Nephron progenitor cell (in vitro differentiated cells): ENCODE measurements around the gene ASS1.

Experiments
- DNase-seq: peaks from one replicate; pipeline ENCODE4 v3.0.0; 2021
- H3K27ac Mint-ChIP-seq: 2 replicates; pipeline ENCODE4 v1.8.0; 2021; ENCODE audit warnings: mild to moderate bottlenecking, moderate library complexity, mixed read lengths
- H3K27me3 Mint-ChIP-seq: 2 replicates; pipeline ENCODE4 v1.8.0; 2021; ENCODE audit warnings: mild to moderate bottlenecking, low read depth, mixed read lengths; ENCODE audit not compliant: poor library complexity
- H3K36me3 Mint-ChIP-seq: 2 replicates; pipeline ENCODE4 v1.8.0; 2021; ENCODE audit warnings: low read depth, mixed read lengths
- H3K4me1 Mint-ChIP-seq: 2 replicates; pipeline ENCODE4 v1.8.0; 2021; ENCODE audit warnings: mixed read lengths
- H3K4me3 Mint-ChIP-seq: 2 replicates; pipeline ENCODE4 v1.8.0; 2021; ENCODE audit warnings: mild to moderate bottlenecking, moderate library complexity, mixed read lengths
- H3K9me3 Mint-ChIP-seq: 2 replicates; pipeline ENCODE4 v1.8.0; 2021; ENCODE audit warnings: mild to moderate bottlenecking, moderate library complexity, mixed read lengths
- CTCF ChIP-seq: fragments of 200-600 bp; sonication (generic); IDR thresholded peaks from 2 replicates; pipeline ENCODE4 v1.5.0; 2021; ENCODE audit warnings: antibody characterized with exemption

The ASS1 gene

GRCh38 chr9:130467316-130467715 is 22.6 kb downstream of the ASS1 start:
- H3K27me3 Mint-ChIP-seq = peaks cover 46% of the 10 kb centered on the region
- H3K36me3 Mint-ChIP-seq = no peaks in the 10 kb centered on the region
- H3K4me3 Mint-ChIP-seq = peak overlapping the region; percentile 68
- DNase-seq = peak; percentile 36
- H3K4me1 Mint-ChIP-seq = peaks cover 48% of the 10 kb centered on the region
- no peak overlapping the region for H3K27ac Mint-ChIP-seq
- H3K9me3 Mint-ChIP-seq = no peaks in the 10 kb centered on the region
- no peak for TF ChIP-seq CTCF

- H3K4me1 Mint-ChIP-seq = peaks cover 56% of the 10 kb centered on the region
- no peaks in the 10 kb centered on the region for H3K36me3 Mint-ChIP-seq
- H3K27ac Mint-ChIP-seq = no peak overlapping the region
- no peak for DNase-seq
- no peak overlapping the region for H3K4me3 Mint-ChIP-seq
- no peaks in the 10 kb centered on the region for H3K9me3 Mint-ChIP-seq
- TF ChIP-seq CTCF = no peak
- H3K27me3 Mint-ChIP-seq = peaks cover 50% of the 10 kb centered on the region
These were observed 23.8 kb downstream of the ASS1 start for GRCh38 chr9:130468566-130468965.

- no peak overlapping the region for H3K27ac Mint-ChIP-seq
- DNase-seq = no peak
- peaks cover 52% of the 10 kb centered on the region for H3K27me3 Mint-ChIP-seq
These were observed 25.5 kb downstream of the ASS1 start for GRCh38 chr9:130470269-130470668.

GRCh38 chr9:130470950-130471349 is 26.2 kb downstream of the ASS1 start:
- Mint-ChIP-seq H3K4me3 (no peak overlapping the region), H3K4me1 (peaks cover 58% of the 10 kb centered on the region), H3K27me3 (peaks cover 55% of the 10 kb centered on the region), H3K9me3 (no peaks in the 10 kb centered on the region), H3K27ac (no peak overlapping the region), H3K36me3 (no peaks in the 10 kb centered on the region)
- DNase-seq = no peak
- TF ChIP-seq CTCF = no peak

More at GRCh38 chr9:130470269-130470668, 25.5 kb downstream of the ASS1 start:
- Mint-ChIP-seq H3K4me1 (peaks cover 62% of the 10 kb centered on the region), H3K4me3 (no peak overlapping the region), H3K9me3 (no peaks in the 10 kb centered on the region), H3K36me3 (no peaks in the 10 kb centered on the region)
- no peak for TF ChIP-seq CTCF

- Mint-ChIP-seq H3K27me3 (peaks cover 57% of the 10 kb centered on the region), H3K4me1 (peaks cover 57% of the 10 kb centered on the region), H3K9me3 (no peaks in the 10 kb centered on the region), H3K4me3 (no peak overlapping the region), H3K27ac (no peak overlapping the region), H3K36me3 (no peaks in the 10 kb centered on the region)
- TF ChIP-seq CTCF = no peak
- no peak for DNase-seq
These were observed 26.8 kb downstream of the ASS1 start for GRCh38 chr9:130471411-130472183.

- Mint-ChIP-seq H3K4me3 (no peak overlapping the region), H3K27ac (no peak overlapping the region), H3K9me3 (no peaks in the 10 kb centered on the region), H3K4me1 (peaks cover 51% of the 10 kb centered on the region), H3K27me3 (peaks cover 63% of the 10 kb centered on the region), H3K36me3 (no peaks in the 10 kb centered on the region)
- DNase-seq = no peak
- no peak for TF ChIP-seq CTCF
These were observed 27.5 kb downstream of the ASS1 start for GRCh38 chr9:130472184-130472705.
